ENCODE measurements around the gene SLIT3.

The SLIT3 gene

DNA sequence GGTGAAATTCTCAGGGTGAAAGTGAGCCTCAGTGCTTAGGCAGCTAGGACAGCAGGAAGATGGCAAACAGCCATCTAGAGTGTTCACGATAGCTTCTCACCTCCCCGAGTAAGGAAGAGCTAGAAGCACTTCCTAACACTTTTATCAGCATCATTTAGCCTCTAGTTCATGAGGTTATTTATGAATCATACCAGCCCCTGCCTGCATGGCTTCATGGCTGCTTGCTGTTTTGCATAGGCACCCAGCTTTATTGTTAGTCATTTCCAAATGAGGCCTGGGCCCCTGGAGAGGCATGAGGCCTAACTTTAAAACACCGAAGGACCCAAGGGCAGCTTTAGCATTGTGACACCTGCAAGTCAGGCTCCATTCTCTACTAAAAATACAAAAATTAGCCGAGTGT, 586.9 kb downstream of the SLIT3 start:
- no peak for DNase-seq

DNA sequence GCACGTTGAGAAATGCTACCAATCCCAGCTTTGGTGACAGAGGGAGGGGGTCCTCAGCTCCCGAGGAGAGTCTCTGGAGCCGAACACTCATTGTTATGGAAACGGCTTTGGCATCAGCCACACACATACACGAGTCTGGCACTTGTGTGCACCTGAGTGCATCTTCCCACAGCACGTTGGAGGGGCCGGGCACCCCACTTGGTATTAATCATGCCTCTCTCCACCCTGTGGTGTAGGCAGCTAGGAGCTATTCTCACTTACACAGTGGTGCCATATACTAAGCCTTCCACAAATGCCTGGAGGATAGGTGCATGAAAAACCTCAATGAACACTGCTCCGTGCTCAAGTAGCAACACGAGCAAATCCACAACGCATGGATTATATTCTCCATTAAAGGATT, 587.9 kb downstream of the SLIT3 start:
- DNase-seq = no peak

DNA sequence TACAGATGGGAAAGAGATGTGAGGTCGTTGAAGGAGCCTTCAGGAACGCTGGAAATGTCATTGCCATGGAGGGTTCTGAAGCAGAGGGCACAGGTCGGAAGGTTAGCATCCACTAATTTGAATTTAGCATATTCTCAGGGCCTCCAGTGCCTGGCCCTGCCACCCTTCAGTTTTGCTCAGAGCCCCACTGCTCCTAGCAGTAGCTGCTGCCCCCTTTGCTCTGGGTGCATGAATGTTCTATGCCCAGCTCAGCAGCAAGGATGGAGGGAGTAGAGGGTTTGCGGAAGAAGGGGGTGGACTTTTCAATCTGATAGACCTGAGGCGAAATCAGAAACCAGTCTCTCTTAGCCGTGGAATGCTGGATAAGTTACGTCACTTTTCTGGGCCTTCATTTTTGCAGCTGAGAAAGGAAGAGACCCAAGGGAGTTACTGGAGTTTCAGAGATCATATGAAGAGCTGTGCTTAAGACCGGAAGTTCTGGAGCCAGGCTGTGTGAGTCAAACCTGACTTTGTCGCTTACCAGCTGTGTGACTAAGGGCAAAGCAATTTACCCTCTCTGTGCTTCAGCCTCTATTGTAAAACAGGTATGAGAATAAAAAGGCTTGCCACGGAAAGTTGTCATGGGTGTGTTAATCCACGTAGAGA, 588.5 kb downstream of the SLIT3 start:
- DNase-seq = no peak

DNA sequence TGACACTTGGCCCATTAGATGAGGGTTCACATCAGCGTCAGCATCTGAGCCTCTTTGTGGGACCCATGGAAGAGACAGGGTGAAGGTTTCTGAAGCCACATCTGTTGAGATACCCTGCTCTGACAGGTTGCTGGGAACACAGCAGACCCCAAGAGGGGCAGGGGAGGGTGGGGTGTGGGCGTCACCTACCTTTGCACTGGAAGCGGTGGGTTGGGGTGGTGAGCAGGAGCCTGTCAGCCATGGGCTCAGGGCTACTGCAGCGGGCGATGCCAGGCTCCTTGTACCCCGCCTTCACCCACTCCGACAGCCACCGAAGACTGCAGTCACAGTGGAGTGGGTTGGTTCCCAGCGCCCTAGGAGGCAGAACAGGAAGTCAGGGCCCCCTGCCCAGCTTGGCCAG, 590.2 kb downstream of the SLIT3 start:
- no peak for DNase-seq

DNA sequence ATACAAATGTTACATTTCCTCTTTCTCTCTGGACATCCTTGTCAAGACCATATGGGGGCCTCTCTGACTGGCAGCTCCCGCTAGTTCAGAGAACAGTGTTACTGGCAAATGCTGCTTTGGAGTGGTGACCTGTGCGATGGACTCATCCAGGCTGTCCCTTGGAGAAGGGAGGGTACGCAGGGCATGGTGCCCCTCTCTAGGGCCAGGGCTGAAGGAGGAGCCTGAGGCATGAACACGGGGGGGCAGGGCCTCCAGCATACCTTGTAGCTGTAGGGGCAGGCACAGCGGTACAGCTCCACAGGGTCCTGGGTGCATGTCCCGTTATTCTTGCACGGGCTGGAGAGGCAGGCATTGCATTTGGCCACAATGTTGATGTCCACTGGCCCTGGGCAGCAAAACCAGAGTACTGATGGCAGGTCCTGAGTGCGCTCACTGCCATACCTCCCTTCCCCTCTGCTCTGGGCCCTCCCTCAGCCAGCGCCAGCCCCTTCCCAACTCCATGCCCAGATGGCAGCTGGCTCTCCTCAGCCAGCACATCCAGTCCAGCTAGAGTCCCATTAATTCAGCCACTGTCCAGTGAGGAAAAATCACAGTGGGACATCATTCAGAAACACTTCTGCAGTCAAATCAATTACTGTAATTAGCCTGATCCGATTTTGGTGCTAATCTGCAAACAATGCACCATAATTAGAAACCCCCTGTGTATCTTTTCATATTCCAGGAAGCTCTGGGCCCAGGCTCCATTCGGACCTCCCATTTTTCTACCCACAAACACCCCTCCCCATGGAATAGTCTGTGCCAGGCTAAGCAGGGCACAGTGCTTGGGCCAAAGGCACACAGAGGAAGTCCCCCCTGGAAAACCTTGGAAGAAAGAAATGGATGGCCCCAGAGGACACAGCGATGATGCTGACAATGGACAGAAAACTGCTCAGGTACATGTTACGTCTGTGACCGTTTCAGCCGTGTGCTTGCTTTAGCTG, 592.9 kb downstream of the SLIT3 start:
- no peak for DNase-seq

DNA sequence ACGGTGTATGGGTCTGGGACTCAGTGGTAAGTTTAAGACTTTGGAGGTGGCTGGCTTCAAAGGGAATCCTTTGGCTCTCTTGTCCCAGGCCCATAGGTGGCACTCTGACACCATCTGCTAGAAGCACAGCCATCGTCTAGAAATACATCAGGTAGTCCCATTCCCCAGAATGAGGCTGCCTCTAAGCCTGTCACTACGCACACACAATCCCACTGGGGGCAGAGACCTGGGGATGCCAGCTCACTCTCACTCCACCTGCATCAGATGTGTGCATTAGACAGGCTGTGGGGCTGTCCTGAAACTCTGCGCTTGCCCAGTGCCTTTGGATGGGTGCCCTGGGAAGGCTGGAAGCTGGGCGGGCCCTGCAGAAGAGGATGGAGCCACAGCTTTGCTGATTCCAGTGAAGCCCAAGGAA, 594.3 kb downstream of the SLIT3 start:
- DNase-seq = peak in 1 of 2 experiments; percentile 11

DNA sequence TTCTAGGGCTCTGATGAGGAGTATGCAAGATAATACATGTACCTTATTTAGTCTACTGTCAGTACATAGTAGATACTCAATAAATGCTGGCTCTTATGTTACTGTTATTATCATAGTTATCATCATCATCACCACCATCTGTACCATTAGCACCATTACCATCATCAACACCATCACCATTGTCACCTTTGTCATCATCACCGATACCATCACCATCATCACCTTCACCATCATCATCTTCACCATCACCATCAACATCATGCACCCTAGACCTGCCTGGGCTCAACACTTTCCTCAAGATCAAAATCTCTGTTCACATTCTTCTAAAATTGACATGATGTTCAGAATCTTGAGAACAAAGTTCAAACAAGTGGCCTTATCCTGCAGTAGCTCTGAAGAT, 595.6 kb downstream of the SLIT3 start:
- no peak for DNase-seq

DNA sequence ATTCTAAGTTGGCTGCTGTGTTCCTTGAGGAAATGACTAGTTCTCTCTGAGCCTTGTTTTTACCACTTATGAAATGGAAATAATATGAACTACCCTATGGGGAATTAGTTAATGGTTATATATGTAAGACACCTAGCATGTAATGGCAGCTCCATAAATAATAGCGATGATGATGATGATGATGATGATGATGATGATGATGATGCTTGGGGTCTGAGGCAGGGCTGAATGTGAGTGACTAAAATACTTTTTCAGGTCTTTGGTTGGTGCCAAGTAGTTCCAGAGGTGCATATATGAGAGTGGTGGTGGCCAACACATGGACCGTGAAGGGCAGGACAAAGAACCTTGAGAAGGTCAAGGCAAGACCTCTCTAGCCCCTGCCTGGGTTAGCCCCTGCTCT, 598.4 kb downstream of the SLIT3 start:
- no peak for DNase-seq

DNA sequence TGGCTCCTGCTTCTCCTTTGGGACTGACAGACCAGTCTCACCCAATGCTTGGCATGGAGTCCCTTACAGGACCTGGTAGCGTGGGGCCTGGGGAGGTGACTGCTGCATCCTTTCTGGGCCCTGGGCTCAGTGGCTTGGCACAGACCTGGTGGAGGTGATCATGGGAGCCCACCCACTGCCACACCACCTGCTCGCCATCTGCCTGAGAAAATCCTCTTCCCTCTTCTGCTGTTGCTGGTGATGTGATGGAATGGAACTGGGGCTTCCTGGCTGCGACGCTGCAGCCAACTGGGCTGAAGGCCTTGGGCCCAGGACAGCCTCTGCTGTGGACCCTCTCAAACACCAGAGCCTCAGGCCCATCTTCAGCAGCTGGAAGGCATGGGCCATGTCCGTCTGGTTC, 599.3 kb downstream of the SLIT3 start:
- no peak for DNase-seq

DNA sequence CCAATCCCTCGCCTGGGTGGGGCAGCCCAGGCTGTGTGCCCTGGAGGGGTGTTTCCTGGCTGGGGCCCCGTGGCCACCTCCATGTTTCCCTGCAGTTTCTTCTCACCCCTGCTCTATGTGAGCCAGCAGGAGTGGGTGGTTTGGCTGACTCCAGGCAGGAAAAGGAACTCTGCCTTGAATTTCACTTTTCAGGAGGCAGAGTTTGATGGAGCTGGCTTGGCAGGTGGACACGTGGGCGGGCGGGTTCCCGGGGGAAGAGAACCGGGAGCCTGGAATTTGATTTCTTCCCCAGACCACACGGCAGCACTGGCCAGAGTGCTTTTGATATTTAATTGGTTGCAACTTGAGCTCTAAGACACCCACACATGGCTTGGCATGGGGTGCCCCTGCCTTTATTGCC, 601.9 kb downstream of the SLIT3 start:
- DNase-seq = no peak

DNA sequence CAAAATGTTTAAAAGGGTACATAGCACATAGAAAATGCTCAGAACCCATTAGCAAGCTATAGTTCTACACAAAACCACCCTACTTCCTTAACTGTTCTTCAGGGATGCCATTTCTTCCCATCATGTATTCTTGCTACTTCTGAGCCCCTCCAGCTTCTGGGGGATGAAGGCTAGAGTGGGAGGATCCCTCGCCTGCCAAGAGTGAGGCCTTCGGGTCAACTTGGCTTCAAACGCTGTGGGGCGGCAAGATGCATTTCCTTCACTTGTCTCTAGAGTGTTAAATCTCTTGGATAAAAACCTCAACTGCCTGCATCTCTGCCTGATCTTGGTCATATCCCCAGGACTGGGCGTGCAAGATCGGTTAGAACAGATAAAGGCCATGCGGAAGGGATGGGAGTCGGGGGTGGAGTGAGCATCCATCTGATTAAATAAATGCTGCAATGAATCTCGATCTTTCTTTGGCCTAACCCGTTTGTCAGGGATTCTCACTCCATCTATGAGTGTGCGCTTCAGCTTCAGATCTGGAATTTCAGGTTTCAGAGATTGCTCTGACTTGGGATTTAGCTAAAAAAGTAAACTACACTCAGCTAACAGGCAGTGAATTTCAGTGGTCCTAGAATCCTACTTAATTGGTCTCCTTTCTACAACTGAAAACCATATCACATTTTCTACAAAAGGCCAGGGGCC, 603.8 kb downstream of the SLIT3 start:
- no peak for DNase-seq

DNA sequence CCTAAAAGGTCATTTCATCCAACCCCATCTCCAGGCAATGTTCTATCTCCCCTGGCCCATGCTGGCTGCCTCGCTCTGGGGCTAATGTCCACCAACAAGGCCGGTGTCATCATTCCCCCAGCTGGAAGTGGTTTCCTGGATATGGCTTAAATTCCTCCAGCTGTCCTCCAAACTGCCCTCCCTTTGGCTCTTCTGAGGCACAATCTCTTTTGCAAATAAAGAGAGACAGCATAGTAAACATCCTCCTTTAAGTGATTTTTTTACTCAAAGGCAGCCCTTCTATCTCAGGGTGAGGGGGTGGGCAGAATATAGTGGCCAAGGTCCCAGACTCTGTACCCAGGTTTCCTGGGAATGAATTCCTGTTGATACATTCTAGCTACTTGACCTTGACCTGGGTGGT, 604.3 kb downstream of the SLIT3 start:
- DNase-seq = no peak

DNA sequence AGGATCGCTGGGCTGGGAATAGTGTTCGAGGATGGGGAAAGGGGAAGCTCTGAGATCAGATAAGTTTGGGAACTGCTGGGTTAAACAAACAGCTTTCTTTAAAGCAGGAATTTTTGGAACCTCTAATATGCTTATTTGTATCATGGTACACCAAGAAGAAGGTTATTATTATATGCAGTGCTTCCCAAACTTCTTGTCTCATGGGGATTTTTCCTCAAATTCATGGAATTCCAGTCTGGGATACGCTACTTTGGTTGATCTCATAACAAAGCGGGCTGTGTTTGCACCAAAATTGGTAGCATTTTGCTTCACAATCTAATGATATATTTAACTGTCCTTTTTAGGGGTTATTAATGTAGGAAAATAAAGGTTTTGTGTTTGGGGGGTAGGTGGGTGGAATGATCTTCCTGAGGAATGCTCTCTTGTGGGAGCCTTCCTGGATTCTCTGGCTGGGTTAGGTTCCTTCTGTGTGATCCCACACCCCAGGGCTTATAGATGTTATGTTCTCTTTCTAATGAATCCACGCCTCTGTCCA, 605.6 kb downstream of the SLIT3 start:
- no peak for DNase-seq

DNA sequence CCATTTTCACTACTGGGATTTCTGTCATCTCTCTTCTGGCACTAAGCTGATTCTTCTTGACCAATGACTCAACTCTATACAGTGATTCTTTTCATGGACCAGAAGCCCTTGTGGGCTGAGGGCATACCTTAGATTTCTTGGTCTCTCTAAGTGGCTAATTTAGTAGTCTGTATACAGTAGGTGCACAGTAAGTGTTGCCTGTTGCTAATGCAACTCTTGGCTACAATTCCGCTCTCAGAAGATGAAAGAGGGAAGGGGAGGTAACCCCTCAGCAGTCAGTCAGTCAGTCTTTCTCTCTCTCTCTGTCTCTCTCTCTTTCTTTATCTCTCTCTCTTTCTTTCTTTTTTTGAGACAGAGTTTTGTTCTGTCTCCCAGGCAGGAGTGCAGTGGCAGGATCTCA, 606.6 kb downstream of the SLIT3 start:
- DNase-seq = no peak

DNA sequence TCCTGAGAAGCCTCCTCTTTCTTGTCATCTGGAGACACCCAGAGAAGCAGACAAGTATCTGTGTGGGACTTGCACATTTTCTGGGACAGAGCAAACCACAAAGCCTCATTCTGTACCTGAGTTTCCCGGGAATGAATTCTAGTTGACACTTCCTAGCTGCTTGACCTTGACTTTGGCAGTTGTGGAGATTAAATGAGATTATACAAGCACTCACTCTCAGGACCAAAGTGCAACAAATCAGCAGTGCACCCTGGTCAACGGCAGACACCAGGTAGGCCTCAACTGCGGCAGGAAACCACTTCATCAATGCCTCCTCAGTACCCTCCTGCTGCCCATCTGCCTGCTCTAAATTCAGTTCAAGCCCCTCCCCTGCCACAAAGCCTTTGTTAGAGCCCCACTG, 607.1 kb downstream of the SLIT3 start:
- DNase-seq = no peak

DNA sequence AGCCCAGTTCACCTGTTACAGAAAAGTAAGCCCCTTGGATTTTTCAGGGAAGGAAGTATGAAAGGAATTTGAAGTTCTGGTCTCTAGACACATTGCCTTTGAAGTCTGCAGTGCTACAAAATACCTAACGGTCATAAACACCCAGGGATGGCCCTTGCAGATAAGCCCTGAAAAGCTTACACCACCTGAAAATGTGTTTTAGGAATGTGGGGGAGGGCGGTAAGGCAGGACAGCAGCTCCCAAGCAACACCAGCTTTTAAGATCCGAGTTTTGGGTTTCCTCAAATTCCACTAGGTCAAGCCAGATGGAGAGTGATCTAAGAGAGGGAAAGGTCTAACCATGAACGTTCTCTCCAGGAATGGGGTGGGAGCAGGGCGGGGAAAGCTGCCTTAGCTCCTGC, 607.6 kb downstream of the SLIT3 start:
- no peak for DNase-seq

DNA sequence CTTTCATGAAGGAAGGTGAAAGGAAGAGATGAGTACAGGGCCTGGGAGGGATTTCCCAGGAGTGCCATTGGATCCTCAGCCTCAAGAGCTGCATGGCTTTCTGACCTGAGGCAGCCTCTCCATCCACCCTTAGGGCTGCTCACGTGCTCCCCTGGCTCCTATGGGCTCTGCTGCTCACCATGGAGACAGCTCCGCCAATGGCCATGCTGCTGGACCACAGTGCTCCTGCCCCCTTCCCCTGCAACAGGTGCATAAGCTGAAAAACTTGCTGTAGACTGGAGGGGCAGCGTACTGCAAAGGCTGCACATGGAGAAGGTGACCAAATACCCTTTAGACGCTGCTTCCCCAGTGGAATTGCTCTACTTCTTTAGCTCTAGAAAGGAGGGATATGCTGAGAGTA, 609.0 kb downstream of the SLIT3 start:
- DNase-seq = no peak

DNA sequence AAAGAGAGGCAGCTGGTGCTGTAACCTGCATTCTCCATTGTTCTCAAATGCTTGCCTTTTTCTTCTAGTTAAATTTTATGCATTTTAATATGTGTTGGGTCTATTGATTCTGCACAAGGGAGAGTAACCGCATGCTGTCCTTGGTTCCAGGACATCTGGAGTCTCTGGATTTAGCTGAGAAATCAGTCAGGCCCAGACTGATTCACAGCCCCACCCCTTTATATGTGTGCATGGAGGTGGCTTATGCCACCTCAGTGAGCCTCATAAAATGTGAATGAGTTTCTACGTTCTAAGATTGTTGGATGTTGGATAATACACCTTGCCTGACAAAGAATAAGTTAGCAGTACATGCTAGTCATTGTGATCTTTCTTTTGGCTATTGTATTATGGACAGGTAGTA, 611.7 kb downstream of the SLIT3 start:
- no peak for DNase-seq

DNA sequence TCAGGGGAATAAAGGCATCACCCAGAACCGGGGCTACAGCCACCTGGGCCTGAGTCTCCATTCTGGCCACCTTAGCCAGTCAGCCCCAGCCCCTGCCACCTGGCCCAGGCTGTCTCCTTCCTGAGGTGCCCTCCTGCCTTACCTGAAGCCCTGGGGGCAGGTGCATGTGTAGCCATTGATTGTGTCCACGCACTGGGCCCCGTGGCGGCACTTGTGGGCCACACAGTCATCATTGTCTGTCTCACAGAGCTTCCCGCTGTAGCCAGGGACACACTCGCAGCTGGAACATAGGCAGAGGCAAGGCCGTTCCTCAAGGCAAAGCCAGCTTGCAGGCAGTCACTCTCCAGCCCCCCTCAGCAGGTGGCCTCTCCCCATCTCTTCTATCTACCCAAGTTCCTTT, 614.1 kb downstream of the SLIT3 start:
- DNase-seq = no peak

DNA sequence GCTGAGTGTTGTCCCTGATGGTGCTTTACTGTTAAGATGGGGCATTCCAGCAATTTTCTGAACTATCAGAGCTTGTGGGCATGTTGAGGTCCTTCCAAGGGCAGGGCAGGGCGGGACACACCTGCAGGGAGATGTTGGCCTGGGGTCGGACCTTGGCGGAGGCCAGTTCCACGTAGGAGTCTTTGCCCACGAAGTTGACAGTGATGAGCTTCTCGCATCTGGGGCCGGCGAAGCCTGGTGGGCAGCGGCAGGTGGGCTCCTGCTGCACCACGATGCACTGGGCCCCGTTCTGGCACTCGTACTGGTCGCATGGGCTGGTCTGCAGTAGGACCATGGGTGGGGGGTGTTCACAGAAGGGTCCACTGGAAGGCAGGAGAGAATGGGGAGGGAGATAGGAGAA, 615.4 kb downstream of the SLIT3 start:
- DNase-seq = no peak

DNA sequence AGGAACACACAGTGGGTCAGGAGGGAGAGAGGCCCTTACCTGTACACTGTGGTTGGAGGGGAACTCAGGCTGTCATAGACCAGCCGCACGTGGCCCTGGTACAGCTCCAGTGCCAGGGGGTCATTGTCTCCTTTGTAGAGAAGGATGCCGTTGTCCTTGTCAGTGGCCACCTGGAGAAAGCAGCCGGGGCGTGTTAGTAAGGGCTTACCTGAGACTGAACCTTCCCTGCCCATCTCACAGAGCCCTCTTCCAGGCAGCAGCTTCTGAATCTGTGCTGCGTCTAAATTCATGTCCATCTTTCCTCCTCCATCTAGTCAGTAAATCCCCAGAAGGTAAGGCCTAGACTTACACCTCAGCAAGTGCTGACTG, 617.0 kb downstream of the SLIT3 start:
- DNase-seq = no peak

DNA sequence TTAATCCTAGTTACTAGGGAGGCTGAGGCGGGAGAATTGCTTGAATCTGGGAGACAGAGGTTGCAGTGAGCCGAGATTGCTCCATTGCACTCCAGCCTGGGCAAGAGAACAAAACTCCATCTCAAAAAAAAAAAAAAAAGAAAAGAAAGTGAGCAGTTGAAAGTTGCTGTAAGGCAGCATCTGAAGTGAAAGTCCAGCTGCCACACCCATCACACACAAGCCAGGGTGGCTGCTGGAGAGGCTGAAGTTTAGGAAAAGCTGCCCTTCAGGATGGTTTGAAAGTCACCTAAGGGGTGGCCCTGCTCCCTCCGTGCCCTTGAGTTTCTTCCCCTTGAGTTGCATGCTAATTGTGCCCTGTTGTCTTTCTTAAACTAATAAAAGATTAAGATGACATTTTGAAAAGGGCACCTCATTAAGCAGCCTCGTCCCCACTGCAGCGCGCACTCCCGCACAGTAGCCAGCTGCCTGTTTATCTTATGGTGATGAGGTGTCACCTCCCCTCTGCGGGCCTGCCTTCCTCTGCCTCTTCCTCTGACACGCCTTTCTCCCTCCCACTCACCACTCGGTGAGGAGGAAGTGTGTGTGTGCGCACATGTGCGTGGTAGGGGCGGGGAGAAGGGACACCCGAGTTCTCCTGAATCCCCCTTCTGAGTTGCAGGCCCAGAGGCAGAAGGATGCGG, 617.6 kb downstream of the SLIT3 start:
- no peak for DNase-seq

DNA sequence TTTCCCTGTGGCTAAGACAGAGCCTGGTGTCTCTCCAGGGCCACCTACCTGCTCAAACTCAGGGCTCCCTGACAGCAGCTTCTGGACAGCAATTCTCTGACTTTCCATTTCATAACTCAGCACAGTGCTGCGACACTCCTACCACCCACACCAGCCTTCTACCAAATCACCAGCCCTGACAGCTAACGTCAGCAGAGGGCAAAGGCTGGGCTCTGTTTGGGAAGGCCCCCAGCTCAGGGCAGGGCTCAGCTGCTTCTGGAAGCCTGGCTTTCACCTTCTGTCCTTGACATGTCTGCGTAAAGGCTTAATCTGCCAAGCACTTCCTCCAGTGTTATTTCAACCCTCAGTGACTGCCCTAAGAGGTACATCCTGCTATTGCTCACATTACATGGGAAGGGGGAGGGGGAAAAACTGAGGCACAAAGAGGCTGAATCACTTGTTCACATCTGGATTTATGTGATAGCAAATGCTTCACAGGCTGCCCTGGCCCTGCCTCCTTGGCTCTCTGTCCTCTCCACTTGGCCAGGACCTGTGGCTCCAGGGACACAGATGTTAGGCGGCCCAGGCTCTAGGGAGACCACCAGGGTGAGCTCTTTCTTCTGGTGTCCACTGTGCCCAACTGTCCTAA, 619.3 kb downstream of the SLIT3 start:
- DNase-seq = no peak
